Measurements from ENCODE around the gene GRID1. TPM values are rescaled to one million over a fixed set of nuclear protein-coding genes. Genes with fewer than 3 reads are reported as not detected.
A peak's percentile ranks its signal among the peaks of the same experiment; 100 is the strongest.

GRID1 gene
- total RNA-seq, 1 donor from 2014 or later: 0.60 TPM

DNA sequence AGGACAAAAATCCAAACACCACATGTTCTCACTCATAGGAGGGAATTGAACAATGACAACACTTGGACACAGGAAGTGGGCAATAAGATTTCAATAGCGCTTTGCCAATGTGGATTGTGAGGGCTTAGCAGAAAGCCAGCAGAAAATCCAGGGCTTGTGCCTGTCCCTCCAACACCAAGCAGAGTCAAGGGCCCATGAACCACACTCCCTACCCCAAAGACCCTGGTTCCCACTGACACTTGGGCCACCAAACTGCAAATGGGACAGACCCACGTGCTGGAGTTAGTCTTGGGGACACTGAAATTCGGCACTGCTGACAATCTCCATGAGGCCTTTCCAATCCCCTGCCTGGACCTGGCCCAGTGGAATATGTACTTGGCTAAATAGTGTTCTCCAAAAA is 67.0 kb downstream of the GRID1 start:
- H3K4me1 Mint-ChIP-seq (ENCODE audit: low read depth): no peaks in the 10 kb centered on the region
- H3K27me3 Mint-ChIP-seq (ENCODE audit: low read depth): peaks cover 14% of the 10 kb centered on the region
- peaks cover 5% of the 10 kb centered on the region for H3K9me3 Mint-ChIP-seq (ENCODE audit: low read depth)

DNA sequence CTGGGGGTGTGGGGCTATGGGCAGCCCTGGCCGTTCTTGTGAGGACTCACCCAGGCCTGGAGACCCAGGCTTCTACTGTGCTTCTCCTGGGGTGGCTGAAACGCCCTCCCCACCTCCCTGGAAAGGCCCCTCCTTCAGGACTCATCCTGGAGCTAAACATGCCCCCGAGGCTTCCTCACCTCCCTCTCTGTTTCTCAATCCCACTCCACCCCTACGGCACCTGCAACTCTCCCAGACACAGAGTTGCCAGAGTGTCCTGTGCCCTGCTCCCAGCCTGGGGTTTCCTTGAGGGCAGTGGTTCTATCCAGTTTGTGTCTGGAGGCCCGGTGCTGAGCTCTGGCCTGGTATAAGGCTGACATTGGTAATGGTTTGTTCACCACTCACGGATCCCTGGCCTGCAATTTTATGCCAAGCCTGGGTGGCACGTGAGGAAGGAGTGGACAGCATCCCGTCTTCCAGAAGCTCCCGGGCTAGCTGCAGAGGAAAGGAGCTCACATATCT is 68.0 kb downstream of the GRID1 start:
- Mint-ChIP-seq H3K4me1 (ENCODE audit: low read depth) (no peaks in the 10 kb centered on the region), H3K27ac (ENCODE audit: unreplicated experiment) (no peak overlapping the region), H3K4me3 (ENCODE audit: unreplicated experiment) (no peak overlapping the region), H3K9me3 (ENCODE audit: low read depth) (peaks cover 5% of the 10 kb centered on the region), H3K36me3 (ENCODE audit: low read depth) (no peaks in the 10 kb centered on the region), H3K27me3 (ENCODE audit: low read depth) (peaks cover 15% of the 10 kb centered on the region)
- DNase-seq (ENCODE audit: low spot score): peak; percentile 64
- TF ChIP-seq, protein P1, sequence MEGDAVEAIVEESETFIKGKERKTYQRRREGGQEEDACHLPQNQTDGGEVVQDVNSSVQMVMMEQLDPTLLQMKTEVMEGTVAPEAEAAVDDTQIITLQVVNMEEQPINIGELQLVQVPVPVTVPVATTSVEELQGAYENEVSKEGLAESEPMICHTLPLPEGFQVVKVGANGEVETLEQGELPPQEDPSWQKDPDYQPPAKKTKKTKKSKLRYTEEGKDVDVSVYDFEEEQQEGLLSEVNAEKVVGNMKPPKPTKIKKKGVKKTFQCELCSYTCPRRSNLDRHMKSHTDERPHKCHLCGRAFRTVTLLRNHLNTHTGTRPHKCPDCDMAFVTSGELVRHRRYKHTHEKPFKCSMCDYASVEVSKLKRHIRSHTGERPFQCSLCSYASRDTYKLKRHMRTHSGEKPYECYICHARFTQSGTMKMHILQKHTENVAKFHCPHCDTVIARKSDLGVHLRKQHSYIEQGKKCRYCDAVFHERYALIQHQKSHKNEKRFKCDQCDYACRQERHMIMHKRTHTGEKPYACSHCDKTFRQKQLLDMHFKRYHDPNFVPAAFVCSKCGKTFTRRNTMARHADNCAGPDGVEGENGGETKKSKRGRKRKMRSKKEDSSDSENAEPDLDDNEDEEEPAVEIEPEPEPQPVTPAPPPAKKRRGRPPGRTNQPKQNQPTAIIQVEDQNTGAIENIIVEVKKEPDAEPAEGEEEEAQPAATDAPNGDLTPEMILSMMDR (IDR thresholded peaks at IDR 0.05): no peak

More for the DNA sequence above, 67.0 kb downstream of the GRID1 start:
- Mint-ChIP-seq H3K4me3 (ENCODE audit: unreplicated experiment) (no peak overlapping the region), H3K27ac (ENCODE audit: unreplicated experiment) (no peak overlapping the region), H3K36me3 (ENCODE audit: low read depth) (no peaks in the 10 kb centered on the region)
- DNase-seq (ENCODE audit: low spot score): no peak
- TF ChIP-seq, protein P1 (IDR thresholded peaks at IDR 0.05): no peak

DNA sequence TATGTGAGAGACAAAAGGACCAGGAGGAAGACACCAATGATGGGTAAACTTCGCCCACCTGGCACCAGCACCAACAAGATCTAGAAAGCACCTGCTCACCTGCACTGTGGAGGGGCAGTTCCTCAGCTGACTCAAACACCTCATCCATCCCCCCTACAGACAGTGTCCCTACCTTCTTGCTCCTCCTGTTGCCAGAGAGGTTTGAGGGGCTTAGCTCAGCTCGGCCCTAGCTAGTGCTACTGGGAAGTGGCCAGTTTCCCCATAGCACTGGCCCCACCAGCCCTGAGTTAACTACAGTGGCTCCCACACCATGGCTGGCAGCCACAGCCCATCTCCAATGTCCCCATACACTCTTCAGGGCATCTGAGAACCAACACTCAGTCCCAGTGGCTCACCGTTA is 70.8 kb downstream of the GRID1 start:
- Mint-ChIP-seq H3K4me3 (ENCODE audit: unreplicated experiment) (no peak overlapping the region), H3K4me1 (ENCODE audit: low read depth) (no peaks in the 10 kb centered on the region), H3K27ac (ENCODE audit: unreplicated experiment) (no peak overlapping the region), H3K36me3 (ENCODE audit: low read depth) (no peaks in the 10 kb centered on the region), H3K9me3 (ENCODE audit: low read depth) (no peaks in the 10 kb centered on the region), H3K27me3 (ENCODE audit: low read depth) (peaks cover 11% of the 10 kb centered on the region)
- peak; percentile 70 for DNase-seq (ENCODE audit: low spot score)
- TF ChIP-seq, protein P1 (IDR thresholded peaks at IDR 0.05): no peak

DNA sequence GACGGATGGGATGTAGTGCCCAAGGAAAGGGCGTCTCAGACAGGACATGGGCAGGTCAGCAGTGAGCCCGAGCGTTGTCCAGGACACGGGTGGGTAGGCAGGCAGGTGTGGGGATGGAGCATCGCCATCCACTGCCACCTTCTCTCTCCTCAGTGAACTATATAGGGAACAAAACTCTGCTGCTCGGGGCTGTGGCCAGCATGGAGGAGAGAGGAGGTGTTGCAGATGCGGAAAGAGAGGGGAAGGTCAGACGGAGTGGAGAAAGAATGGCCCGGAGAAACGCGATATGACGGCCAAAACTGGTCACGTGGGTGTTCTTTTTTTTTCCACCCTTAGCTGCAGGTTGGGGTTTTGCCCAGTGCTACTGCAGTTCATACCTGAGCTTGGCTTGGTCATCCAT is 71.2 kb downstream of the GRID1 start:
- Mint-ChIP-seq H3K27ac (ENCODE audit: unreplicated experiment) (no peak overlapping the region), H3K36me3 (ENCODE audit: low read depth) (no peaks in the 10 kb centered on the region), H3K4me1 (ENCODE audit: low read depth) (no peaks in the 10 kb centered on the region), H3K9me3 (ENCODE audit: low read depth) (no peaks in the 10 kb centered on the region), H3K27me3 (ENCODE audit: low read depth) (peaks cover 11% of the 10 kb centered on the region), H3K4me3 (ENCODE audit: unreplicated experiment) (no peak overlapping the region)
- DNase-seq (ENCODE audit: low spot score): peak; percentile 57
- TF ChIP-seq, protein P1 (IDR thresholded peaks at IDR 0.05): no peak

DNA sequence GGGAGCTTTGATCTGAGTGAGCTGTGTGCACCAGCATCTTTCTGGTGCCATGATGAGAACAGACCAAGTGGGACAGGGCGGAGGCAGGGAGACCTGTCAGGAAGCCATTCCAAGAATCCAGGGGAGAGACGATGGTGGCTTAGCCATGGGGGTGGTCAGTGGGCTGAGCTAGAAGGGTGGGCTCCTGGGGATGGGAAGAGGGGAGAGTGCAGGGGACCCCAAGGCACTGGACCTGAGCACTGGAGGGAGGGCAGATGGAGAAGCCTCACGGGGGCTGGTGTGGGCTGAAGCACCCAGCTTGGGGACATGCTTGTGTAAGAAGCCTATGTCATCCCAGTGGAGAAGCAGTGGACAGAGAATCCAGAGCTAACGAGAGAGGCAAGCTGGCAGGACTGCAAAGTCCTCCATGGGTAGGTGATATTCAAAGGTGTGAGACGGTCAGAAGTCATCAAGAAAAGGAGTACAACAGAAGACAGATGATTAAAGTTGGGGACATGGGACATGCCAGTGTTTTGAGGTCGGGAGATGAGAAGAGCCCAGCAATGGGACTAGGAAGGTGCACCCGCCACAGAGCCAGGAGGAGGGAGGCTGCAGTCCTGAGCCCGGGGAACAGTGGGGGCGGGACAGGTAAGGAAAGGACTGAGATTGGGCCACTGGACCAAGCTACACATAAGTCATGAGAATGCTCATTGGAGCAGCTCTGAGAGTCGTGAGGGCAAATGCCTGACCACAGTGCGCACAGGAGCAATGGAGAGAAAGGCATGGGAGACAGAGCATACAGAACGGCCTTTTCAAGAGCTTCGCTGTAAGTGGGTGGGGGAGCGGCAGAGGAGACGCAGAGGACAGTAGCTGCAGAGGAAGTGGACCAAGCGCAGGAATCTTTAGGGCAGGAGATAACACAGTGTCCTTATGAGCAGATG is 72.0 kb downstream of the GRID1 start:
- peak; percentile 47 for DNase-seq (ENCODE audit: low spot score)
- Mint-ChIP-seq H3K36me3 (ENCODE audit: low read depth) (no peaks in the 10 kb centered on the region), H3K4me1 (ENCODE audit: low read depth) (no peaks in the 10 kb centered on the region), H3K4me3 (ENCODE audit: unreplicated experiment) (no peak overlapping the region), H3K27me3 (ENCODE audit: low read depth) (peaks cover 11% of the 10 kb centered on the region), H3K9me3 (ENCODE audit: low read depth) (no peaks in the 10 kb centered on the region), H3K27ac (ENCODE audit: unreplicated experiment) (no peak overlapping the region)
- TF ChIP-seq, protein P1 (IDR thresholded peaks at IDR 0.05): no peak
